ENCODE measurements around the gene KHDC4.

GRCh38 chr1:155900161-155900560, 34.1 kb downstream of the KHDC4 start:
- TF ChIP-seq CTCF (IDR thresholded peaks at IDR 0.05): no peak
- no peak for TF ChIP-seq POLR2A (IDR thresholded peaks at IDR 0.05)
